HepG2 (cell line): ENCODE measurements around the gene CCDC83. TPM values are rescaled to one million over a fixed set of nuclear protein-coding genes. Genes with fewer than 3 reads are reported as not detected.

ENCODE experiments used
- GFI1 ChIP-seq: sonication (generic); formaldehyde crosslinking; IDR thresholded peaks from 2 replicates; pipeline ENCODE4 v1.5.0; 2020; ENCODE audit warnings: missing genetic modification reagents, mild to moderate bottlenecking, borderline replicate concordance
- HOXA9 ChIP-seq: sonication (generic); formaldehyde crosslinking; IDR thresholded peaks from 2 replicates; pipeline ENCODE4 v1.8.1; 2022; ENCODE audit warnings: missing genetic modification reagents, mild to moderate bottlenecking, moderate library complexity, borderline replicate concordance
- NR2C2 ChIP-seq: sonication (generic); formaldehyde crosslinking; IDR thresholded peaks from 2 replicates; pipeline ENCODE4 v1.4.0; 2020; ENCODE audit warnings: missing genetic modification reagents, mild to moderate bottlenecking, moderate library complexity, borderline replicate concordance
- RFXAP ChIP-seq: sonication (generic); formaldehyde crosslinking; IDR thresholded peaks from 2 replicates; pipeline ENCODE4 v1.4.0; 2020; ENCODE audit warnings: missing genetic modification reagents, borderline replicate concordance
- SIX1 ChIP-seq: sonication (generic); formaldehyde crosslinking; IDR thresholded peaks from 2 replicates; pipeline ENCODE4 v1.4.0; 2020; ENCODE audit warnings: missing genetic modification reagents, borderline replicate concordance
- SMAD1 ChIP-seq: sonication (generic); formaldehyde crosslinking; IDR thresholded peaks from 2 replicates; pipeline ENCODE4 v1.4.0; 2020; ENCODE audit warnings: missing genetic modification reagents, low read depth, mild to moderate bottlenecking, borderline replicate concordance
- SNAI1 ChIP-seq: sonication (generic); formaldehyde crosslinking; IDR thresholded peaks from 2 replicates; pipeline ENCODE4 v1.5.0; 2020; ENCODE audit warnings: mild to moderate bottlenecking, missing genetic modification reagents, borderline replicate concordance
- ZFP36 ChIP-seq: fragments of 150-350 bp; IDR thresholded peaks from 2 replicates; pipeline ENCODE4 v1.6.1; 2018; ENCODE audit warnings: borderline replicate concordance, low read length, low read depth; ENCODE audit not compliant: partially characterized antibody
- ZKSCAN8 ChIP-seq: IDR thresholded peaks from 2 replicates; pipeline ENCODE4 v1.6.1; 2016; ENCODE audit warnings: borderline replicate concordance, missing genetic modification reagents, missing compliant biosample characterization
- ZNF468 ChIP-seq: sonication (generic); formaldehyde crosslinking; IDR thresholded peaks from 2 replicates; pipeline ENCODE4 v1.8.0; 2022; ENCODE audit warnings: mild to moderate bottlenecking, moderate library complexity, missing genetic modification reagents
- ZNF556 ChIP-seq: sonication (generic); formaldehyde crosslinking; IDR thresholded peaks from 2 replicates; pipeline ENCODE4 v1.4.0; 2020; ENCODE audit warnings: mild to moderate bottlenecking, missing genetic modification reagents, borderline replicate concordance
- polyA plus RNA-seq, 8 experiments: library from polyadenylated mRNA; depleted of rRNA in 3 of 8; stranded (reverse) in 7 of 8; unstranded in 1 of 8; fragments of >200 nt; fragmentation: Illumina TruSeq in 4 of 8; extraction: Trizol in 4 of 8; gene quantifications; 2 replicates each; pipeline versions ENCODE4 v1.2.1 to v1.2.3, GENCODE V29; 2011 to 2016; ENCODE audit warnings: low read depth in 4 of 8, missing spikeins in 1 of 8, mixed read lengths in 1 of 8; ENCODE audit not compliant: insufficient read depth in 1 of 8
- total RNA-seq, 5 experiments: library from RNA; depleted of rRNA; stranded (reverse); fragments of >200 nt; fragmentation: Illumina TruSeq; extraction: Trizol; gene quantifications; 2 replicates each; pipeline ENCODE4 v1.2.3, GENCODE V29; 2016; ENCODE audit warnings: low read depth in 1 of 5
- TF ChIP-seq, protein P1 (sequence below): conservative IDR thresholded peaks from 2 replicates; pipeline ENCODE4 v1.6.1; 2018; ENCODE audit warnings: missing genetic modification reagents
- TF ChIP-seq, protein P2 (sequence below): sonication (generic); formaldehyde crosslinking; IDR thresholded peaks from 2 replicates; pipeline ENCODE4 v1.8.0; 2022; ENCODE audit warnings: mild to moderate bottlenecking, missing genetic modification reagents, moderate library complexity
- TF ChIP-seq, protein P3 (sequence below): sonication (generic); formaldehyde crosslinking; IDR thresholded peaks from 2 replicates; pipeline ENCODE4 v1.4.0; 2020; ENCODE audit warnings: missing genetic modification reagents
- TF ChIP-seq, protein P4 (sequence below): sonication (generic); formaldehyde crosslinking; IDR thresholded peaks from 2 replicates; pipeline ENCODE4 v1.4.0; 2020; ENCODE audit warnings: missing genetic modification reagents, mild to moderate bottlenecking, borderline replicate concordance
- TF ChIP-seq, protein P5 (sequence below): IDR thresholded peaks from 2 replicates; pipeline ENCODE4 v1.6.1; 2016; ENCODE audit warnings: low read depth, control low read depth
- TF ChIP-seq, protein P6 (sequence below): sonication (generic); formaldehyde crosslinking; IDR thresholded peaks from 2 replicates; pipeline ENCODE4 v1.8.0; 2022; ENCODE audit warnings: mild to moderate bottlenecking, missing genetic modification reagents, moderate library complexity

Gene CCDC83
- total and polyA plus RNA-seq, 2 of the 13 experiments (the other 11 are each of a cell fraction or from before 2014, with no cell fraction given), result not detected

DNA sequence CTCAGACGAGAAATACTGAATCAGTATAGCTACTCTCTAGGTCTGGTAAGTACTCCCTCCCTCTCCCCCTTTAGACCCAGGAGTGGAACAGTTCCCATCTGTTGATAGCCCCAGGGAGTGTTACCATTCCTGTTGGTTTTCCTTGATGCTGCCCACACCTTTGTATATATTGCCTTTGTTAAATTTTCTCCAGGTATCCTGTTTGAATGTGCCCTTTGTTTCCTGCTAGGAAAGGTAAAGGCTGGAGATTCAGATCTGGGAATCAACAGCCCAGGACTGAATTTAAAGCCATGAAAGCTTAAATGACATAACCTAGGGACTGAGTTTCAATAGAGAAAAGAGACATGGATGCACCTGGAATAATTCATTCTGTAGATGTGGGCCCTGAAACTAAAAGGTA is 68.3 kb downstream of the CCDC83 start (continued):
- TF ChIP-seq ZNF468 (CRISPR knock-in tag), result no peak
- no peak for TF ChIP-seq HOXA9 (CRISPR knock-in tag)
- TF ChIP-seq SNAI1, result no peak
- TF ChIP-seq GFI1 (CRISPR knock-in tag), result no peak
- TF ChIP-seq, protein P1, sequence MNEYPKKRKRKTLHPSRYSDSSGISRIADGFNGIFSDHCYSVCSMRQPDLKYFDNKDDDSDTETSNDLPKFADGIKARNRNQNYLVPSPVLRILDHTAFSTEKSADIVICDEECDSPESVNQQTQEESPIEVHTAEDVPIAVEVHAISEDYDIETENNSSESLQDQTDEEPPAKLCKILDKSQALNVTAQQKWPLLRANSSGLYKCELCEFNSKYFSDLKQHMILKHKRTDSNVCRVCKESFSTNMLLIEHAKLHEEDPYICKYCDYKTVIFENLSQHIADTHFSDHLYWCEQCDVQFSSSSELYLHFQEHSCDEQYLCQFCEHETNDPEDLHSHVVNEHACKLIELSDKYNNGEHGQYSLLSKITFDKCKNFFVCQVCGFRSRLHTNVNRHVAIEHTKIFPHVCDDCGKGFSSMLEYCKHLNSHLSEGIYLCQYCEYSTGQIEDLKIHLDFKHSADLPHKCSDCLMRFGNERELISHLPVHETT (CRISPR knock-in tag), result no peak
- peak; percentile 62; the same call in 1 of the 2 replicates for TF ChIP-seq NR2C2
- TF ChIP-seq ZFP36, result no peak
- no peak; the same call in 1 of the 2 replicates for TF ChIP-seq ZNF556 (CRISPR knock-in tag)
- TF ChIP-seq, protein P2, sequence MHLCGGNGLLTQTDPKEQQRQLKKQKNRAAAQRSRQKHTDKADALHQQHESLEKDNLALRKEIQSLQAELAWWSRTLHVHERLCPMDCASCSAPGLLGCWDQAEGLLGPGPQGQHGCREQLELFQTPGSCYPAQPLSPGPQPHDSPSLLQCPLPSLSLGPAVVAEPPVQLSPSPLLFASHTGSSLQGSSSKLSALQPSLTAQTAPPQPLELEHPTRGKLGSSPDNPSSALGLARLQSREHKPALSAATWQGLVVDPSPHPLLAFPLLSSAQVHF (CRISPR knock-in tag), result no peak
- TF ChIP-seq, protein P3, sequence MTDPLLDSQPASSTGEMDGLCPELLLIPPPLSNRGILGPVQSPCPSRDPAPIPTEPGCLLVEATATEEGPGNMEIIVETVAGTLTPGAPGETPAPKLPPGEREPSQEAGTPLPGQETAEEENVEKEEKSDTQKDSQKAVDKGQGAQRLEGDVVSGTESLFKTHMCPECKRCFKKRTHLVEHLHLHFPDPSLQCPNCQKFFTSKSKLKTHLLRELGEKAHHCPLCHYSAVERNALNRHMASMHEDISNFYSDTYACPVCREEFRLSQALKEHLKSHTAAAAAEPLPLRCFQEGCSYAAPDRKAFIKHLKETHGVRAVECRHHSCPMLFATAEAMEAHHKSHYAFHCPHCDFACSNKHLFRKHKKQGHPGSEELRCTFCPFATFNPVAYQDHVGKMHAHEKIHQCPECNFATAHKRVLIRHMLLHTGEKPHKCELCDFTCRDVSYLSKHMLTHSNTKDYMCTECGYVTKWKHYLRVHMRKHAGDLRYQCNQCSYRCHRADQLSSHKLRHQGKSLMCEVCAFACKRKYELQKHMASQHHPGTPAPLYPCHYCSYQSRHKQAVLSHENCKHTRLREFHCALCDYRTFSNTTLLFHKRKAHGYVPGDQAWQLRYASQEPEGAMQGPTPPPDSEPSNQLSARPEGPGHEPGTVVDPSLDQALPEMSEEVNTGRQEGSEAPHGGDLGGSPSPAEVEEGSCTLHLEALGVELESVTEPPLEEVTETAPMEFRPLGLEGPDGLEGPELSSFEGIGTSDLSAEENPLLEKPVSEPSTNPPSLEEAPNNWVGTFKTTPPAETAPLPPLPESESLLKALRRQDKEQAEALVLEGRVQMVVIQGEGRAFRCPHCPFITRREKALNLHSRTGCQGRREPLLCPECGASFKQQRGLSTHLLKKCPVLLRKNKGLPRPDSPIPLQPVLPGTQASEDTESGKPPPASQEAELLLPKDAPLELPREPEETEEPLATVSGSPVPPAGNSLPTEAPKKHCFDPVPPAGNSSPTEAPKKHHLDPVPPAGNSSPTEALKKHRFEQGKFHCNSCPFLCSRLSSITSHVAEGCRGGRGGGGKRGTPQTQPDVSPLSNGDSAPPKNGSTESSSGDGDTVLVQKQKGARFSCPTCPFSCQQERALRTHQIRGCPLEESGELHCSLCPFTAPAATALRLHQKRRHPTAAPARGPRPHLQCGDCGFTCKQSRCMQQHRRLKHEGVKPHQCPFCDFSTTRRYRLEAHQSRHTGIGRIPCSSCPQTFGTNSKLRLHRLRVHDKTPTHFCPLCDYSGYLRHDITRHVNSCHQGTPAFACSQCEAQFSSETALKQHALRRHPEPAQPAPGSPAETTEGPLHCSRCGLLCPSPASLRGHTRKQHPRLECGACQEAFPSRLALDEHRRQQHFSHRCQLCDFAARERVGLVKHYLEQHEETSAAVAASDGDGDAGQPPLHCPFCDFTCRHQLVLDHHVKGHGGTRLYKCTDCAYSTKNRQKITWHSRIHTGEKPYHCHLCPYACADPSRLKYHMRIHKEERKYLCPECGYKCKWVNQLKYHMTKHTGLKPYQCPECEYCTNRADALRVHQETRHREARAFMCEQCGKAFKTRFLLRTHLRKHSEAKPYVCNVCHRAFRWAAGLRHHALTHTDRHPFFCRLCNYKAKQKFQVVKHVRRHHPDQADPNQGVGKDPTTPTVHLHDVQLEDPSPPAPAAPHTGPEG (CRISPR knock-in tag), result no peak
- TF ChIP-seq SIX1 (CRISPR knock-in tag), result no peak; the same call in 1 of the 2 replicates
- no peak for TF ChIP-seq RFXAP (CRISPR knock-in tag)
- peak; percentile 55; the same call in 1 of the 2 replicates for TF ChIP-seq ZKSCAN8 (CRISPR knock-in tag)
- TF ChIP-seq SMAD1, result no peak
- TF ChIP-seq, protein P4, sequence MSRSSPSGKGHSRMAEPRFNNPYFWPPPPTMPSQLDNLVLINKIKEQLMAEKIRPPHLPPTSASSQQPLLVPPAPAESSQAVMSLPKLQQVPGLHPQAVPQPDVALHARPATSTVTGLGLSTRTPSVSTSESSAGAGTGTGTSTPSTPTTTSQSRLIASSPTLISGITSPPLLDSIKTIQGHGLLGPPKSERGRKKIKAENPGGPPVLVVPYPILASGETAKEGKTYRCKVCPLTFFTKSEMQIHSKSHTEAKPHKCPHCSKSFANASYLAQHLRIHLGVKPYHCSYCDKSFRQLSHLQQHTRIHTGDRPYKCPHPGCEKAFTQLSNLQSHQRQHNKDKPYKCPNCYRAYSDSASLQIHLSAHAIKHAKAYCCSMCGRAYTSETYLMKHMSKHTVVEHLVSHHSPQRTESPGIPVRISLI, result no peak
- TF ChIP-seq, protein P5, sequence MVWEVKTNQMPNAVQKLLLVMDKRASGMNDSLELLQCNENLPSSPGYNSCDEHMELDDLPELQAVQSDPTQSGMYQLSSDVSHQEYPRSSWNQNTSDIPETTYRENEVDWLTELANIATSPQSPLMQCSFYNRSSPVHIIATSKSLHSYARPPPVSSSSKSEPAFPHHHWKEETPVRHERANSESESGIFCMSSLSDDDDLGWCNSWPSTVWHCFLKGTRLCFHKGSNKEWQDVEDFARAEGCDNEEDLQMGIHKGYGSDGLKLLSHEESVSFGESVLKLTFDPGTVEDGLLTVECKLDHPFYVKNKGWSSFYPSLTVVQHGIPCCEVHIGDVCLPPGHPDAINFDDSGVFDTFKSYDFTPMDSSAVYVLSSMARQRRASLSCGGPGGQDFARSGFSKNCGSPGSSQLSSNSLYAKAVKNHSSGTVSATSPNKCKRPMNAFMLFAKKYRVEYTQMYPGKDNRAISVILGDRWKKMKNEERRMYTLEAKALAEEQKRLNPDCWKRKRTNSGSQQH (CRISPR knock-in tag), result no peak
- TF ChIP-seq, protein P6, sequence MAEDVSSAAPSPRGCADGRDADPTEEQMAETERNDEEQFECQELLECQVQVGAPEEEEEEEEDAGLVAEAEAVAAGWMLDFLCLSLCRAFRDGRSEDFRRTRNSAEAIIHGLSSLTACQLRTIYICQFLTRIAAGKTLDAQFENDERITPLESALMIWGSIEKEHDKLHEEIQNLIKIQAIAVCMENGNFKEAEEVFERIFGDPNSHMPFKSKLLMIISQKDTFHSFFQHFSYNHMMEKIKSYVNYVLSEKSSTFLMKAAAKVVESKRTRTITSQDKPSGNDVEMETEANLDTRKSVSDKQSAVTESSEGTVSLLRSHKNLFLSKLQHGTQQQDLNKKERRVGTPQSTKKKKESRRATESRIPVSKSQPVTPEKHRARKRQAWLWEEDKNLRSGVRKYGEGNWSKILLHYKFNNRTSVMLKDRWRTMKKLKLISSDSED, result no peak
